Measurements from ENCODE around the gene NFATC2.

- no peak for TF ChIP-seq CTCF (IDR thresholded peaks at IDR 0.05)
- no peak for TF ChIP-seq POLR2A (IDR thresholded peaks at IDR 0.05)
Measured at GRCh38 chr20:51438136-51438535, 104.4 kb downstream of the NFATC2 start.

Data from Peyer's patch (tissue), 4 donors.